Choroid plexus epithelial cell (primary cell): ENCODE data around the gene ARHGAP44.
A peak's percentile ranks its signal among the peaks of the same experiment; 100 is the strongest.

Source experiments
- DNase-seq: peaks from one replicate; pipeline ENCODE4 v3.0.0-alpha.2; 2010; ENCODE audit warnings: low read depth
- H3K4me3 ChIP-seq: 2 replicates; pipeline ENCODE4 v1.5.1; 2011; ENCODE audit warnings: low read depth, mild to moderate bottlenecking, control low read depth, low read length, moderate library complexity
- TF ChIP-seq, protein P1 (sequence below): conservative IDR thresholded peaks from 2 replicates; pipeline ENCODE4 v1.5.1; 2011; ENCODE audit warnings: low read depth, mild to moderate bottlenecking, control low read depth, inconsistent platforms, low read length, moderate library complexity

ARHGAP44 gene

DNA sequence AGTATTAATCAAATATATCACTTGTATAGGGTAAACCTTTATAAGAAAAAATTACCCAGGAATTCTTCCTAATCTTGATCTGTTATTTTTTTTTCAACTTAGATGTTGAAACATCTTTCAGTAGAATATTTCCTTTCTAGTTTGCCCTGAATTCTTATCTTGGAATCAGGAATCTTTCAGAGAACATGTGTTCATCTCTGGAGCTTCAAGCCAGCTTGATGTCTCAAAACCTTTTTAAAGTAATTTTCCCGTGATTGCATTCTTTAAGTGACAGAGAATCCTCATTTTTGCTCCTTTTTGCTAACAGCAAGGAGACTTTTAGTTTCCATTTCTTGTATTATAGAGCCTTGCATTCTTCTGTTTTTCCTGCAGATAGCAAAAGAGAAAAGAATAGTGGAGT is 137.7 kb downstream of the ARHGAP44 start:
- no peak overlapping the region for H3K4me3 ChIP-seq
- TF ChIP-seq, protein P1, sequence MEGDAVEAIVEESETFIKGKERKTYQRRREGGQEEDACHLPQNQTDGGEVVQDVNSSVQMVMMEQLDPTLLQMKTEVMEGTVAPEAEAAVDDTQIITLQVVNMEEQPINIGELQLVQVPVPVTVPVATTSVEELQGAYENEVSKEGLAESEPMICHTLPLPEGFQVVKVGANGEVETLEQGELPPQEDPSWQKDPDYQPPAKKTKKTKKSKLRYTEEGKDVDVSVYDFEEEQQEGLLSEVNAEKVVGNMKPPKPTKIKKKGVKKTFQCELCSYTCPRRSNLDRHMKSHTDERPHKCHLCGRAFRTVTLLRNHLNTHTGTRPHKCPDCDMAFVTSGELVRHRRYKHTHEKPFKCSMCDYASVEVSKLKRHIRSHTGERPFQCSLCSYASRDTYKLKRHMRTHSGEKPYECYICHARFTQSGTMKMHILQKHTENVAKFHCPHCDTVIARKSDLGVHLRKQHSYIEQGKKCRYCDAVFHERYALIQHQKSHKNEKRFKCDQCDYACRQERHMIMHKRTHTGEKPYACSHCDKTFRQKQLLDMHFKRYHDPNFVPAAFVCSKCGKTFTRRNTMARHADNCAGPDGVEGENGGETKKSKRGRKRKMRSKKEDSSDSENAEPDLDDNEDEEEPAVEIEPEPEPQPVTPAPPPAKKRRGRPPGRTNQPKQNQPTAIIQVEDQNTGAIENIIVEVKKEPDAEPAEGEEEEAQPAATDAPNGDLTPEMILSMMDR = no peak
- DNase-seq = peak; percentile 2

DNA sequence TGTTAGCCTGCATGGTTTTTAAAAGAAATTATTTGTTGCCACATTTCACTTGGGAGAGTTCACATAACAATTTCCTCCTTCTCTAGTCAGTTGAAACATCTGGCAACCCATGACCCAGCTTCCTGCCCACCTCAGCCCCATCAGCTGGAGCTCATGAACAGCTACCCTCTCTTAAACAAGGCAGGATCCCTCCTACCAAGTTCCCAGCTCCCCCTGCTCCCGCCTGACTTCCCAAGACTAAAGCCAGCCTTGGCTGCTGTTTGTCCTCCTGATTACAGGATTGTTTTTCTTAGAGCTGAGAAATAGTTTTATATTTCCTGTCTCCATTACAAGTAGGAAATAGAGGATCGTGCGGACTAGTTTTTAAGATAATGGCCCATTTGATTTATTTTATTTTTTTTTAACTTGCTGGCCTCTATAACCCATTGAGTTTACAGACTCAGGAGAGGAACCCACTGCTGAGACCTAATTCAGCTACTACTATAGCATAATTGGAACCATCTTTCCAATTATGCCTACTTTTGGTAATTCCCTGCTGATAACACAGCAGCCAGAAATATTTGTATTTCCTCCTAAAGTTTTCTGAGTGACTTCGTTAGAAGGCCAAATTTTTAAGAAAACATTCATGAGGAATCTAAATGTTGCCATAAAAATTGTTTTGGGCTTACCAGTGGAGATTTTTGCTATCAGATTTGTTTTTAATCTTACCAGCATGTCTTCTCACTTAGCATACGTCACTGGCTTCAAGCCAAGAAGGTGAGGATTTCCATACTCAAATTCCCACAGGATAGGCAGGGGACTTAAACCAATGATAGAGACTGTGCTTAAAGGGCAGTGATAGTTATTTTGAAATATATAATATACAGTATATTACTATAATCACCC is 138.5 kb downstream of the ARHGAP44 start:
- no peak overlapping the region for H3K4me3 ChIP-seq
- TF ChIP-seq, protein P1 = no peak
- DNase-seq = peak; percentile 7

DNA sequence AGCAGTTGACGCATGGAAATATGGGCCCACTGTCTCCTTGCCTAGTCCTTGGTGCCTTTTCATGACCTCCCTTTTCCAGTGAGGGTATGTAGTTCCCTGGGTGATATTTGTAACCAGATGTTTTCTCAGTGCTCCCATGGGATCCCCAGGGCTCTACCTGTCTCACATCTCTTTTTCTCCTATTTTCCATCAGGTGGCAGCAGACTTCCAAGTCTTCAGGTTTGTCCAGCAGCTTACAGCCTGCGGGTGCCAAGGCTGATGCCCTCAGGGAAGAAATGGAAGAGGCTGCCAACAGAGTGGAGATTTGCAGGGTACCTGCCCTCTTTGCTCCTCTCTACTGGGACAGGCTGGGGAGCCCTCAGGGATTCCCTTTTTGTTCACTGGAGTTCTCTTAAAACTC is 139.4 kb downstream of the ARHGAP44 start:
- peak; percentile 9 for DNase-seq
- TF ChIP-seq, protein P1 = peak; percentile 23
- H3K4me3 ChIP-seq = no peak overlapping the region

DNA sequence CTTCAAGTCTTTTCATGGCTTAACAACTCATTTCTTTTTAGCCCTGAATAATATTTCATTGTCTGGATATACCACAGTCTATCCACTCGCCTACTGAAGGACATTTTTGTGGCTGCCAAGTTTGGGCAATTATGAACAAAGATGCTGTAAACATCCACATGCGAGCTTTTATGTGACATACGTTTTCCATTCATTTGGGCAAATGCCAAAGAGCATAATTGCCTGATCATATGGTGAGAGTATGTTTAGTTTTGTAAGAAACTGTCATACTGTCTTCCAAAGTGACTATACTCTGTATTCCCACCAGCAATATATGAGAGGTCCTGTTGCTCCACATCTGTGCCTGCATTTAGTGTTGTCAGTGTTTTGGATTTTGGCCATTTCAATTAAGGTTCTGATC is 147.2 kb downstream of the ARHGAP44 start:
- TF ChIP-seq, protein P1 = no peak
- no peak for DNase-seq
- H3K4me3 ChIP-seq = no peak overlapping the region

DNA sequence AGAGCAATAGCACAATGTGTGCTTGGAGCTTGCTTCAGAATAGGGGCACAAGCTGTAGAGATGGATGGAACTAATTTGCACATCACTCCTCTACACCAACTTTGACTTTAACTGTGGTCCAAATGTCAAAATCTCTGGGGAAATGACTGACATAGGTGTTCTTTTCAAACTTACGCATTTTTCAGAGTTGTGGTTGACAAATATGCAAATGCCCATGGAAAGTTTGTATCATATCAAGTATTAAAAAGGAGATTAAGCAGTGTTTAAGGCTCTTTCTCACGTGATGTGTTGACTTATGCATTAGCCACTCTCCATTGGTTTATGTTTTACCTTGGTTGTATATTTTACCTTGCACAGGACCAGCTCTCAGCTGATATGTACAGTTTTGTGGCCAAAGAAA is 151.4 kb downstream of the ARHGAP44 start:
- TF ChIP-seq, protein P1 = no peak
- no peak for DNase-seq
- H3K4me3 ChIP-seq = no peak overlapping the region

DNA sequence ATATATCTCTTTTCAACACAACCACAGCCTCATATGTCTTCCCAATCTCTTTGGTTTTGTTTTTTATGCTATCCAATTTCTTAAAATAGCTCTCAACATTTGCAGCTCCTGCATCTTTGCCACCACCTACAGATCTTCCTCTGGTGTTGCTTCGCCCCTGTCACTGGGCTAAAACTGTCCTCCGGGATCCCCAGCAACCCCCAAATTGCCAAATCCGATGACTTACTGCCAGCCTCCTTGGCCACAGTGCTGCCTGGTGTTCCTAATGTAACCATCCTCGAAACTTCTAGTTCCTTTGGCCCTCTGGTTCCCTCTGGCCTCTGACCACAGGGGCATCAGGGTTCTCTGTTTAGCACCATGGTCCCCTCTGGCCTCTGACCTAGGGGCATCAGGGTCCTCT is 157.7 kb downstream of the ARHGAP44 start:
- TF ChIP-seq, protein P1 = no peak
- no peak overlapping the region for H3K4me3 ChIP-seq
- no peak for DNase-seq

DNA sequence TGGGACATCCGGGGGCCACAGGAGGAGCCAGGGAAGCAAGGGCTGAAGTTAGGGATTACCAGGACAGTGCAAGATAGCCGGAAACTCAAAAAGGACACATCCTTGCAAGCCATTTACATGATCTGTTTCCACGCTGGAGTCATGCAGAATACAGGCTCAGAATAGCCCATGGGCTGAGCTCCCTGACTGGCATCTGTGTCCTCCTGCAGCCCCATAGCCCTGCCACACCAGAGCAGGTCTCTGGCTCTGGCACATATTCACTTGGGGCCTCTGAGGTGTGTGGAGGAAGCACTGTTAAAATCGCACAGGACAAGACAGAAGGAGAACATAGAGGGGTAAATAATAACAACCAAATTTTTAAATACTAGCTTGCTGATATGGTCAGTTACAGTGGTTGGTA is 162.7 kb downstream of the ARHGAP44 start:
- H3K4me3 ChIP-seq = no peak overlapping the region
- TF ChIP-seq, protein P1 = no peak
- no peak for DNase-seq
